ENCODE measurements around the gene GNAZ. TPM values are rescaled to one million over a fixed set of nuclear protein-coding genes. Genes with fewer than 3 reads are reported as not detected.

The GNAZ gene
- total and polyA plus RNA-seq, 2 donors (not counting 1 experiment from before 2014, with no cell fraction given): 2.8 to 9.1 TPM

GRCh38 chr22:23146478-23147205 lies 76.3 kb downstream of the GNAZ start:
- intact Hi-C loops (cut with micrococcal nuclease): loop anchor here (5.0 to 10.0 kb wide), 3 partner anchors 36 to 1408 kb away; partner anchors contain the start of genes BCR, GUCD1 and SNRPD3
- no peak overlapping the region for H3K9ac ChIP-seq (ENCODE audit: low read length)
- no peak overlapping the region for H3K4me3 ChIP-seq (ENCODE audit: control extremely low read depth in 1 of 5, extremely low read depth in 1 of 5, insufficient read depth in 1 of 5, low read depth in 2 of 5, low read length in 4 of 5)
- peak overlapping the region; percentile 39 for H3K27ac Mint-ChIP-seq
- H3K27me3 Mint-ChIP-seq: no peaks in the 10 kb centered on the region
- ATAC-seq (ENCODE audit: low read depth) (no peak), DNase-seq (no peak)
- no peak overlapping the region for H3K4me2 ChIP-seq (replicated peaks; ENCODE audit: low read depth, low read length, poor library complexity, severe bottlenecking)
- no peaks in the 10 kb centered on the region for H3K9me3 ChIP-seq (ENCODE audit: control extremely low read depth in 1 of 3, control insufficient read depth in 2 of 3, insufficient read depth in 1 of 3, low read length in 2 of 3)
- H3K4me1 Mint-ChIP-seq: peaks cover 45% of the 10 kb centered on the region
- H3K27me3 ChIP-seq (replicated peaks in 1 of 4; ENCODE audit: control extremely low read depth in 1 of 4, control insufficient read depth in 3 of 4, insufficient read depth in 4 of 4, low read length in 3 of 4): no peaks in the 10 kb centered on the region
- no peaks in the 10 kb centered on the region for H3K9me3 Mint-ChIP-seq (ENCODE audit: insufficient read depth)
- no peaks in the 10 kb centered on the region for H3K79me2 ChIP-seq (ENCODE audit: control insufficient read depth, insufficient read depth, low read length)
- peaks cover 27 to 45% of the 10 kb centered on the region in 2 donors for H3K4me1 ChIP-seq (ENCODE audit: control insufficient read depth in 2 of 2, insufficient read depth in 2 of 2, low read length in 2 of 2)
- POLR2A ChIA-PET: no interaction called here
- no peak for TF ChIP-seq CTCF (IDR thresholded peaks at IDR 0.05)
- TF ChIP-seq EZH2 (IDR thresholded peaks at IDR 0.05; ENCODE audit: borderline replicate concordance, insufficient read depth, low read depth, low read length, poor library complexity, severe bottlenecking): no peak
- H3K4me3 Mint-ChIP-seq: peak overlapping the region; percentile 35
- no peaks in the 10 kb centered on the region for H3K36me3 ChIP-seq (replicated peaks in 1 of 2; ENCODE audit: control extremely low read depth in 1 of 2, control insufficient read depth in 1 of 2, extremely low read depth in 1 of 2, insufficient read depth in 2 of 2, low read length in 1 of 2)
- CTCF ChIA-PET: interaction anchor here (0.6 to 3.2 kb wide), 9 partner anchors 7 to 420 kb away, joined by 3 to 12 read pairs (median 3); partner anchors contain the start of gene BCR
- 50% methylated on average over 2 of the region's 8 CpGs for WGBS (ENCODE audit: insufficient coverage)
- H4K20me1 ChIP-seq (ENCODE audit: control insufficient read depth, insufficient read depth, low read length, poor library complexity, severe bottlenecking): no peaks in the 10 kb centered on the region
- H2AFZ ChIP-seq (ENCODE audit: insufficient read depth, low read depth, low read length, poor library complexity, severe bottlenecking): no peak overlapping the region
- H3K27ac ChIP-seq (ENCODE audit: low read length in 2 of 2): no peak overlapping the region

Data from B cell (primary cell).